ENCODE results near the gene AGO3.

Gene AGO3

DNA sequence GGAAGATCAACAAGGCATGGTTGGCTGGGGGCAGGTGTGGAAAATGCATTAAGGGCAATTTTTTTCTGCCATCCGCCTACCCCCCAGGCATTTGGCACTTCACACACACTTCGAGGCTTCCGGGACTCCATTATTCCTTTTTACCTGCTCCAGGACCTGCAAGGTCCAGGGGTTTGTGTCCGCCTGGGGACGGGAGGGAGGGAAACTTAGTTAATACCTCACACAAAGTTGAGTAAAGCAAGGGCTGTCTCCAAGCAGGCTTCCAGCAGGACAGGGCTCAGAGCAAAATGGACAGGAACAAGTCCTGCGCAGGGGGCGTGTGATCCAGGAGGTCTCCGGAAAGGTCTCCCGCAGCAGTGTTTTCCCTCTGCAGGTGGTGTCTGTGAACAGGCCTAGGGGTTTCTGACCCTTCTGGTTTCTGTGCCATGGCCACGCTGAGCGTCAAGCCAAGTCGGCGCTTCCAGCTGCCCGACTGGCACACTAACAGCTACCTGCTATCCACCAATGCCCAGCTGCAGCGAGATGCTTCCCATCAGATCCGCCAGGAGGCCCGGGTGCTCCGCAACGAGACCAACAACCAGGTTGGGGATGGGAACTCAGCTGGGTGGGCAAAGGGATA, 153.7 kb downstream of the AGO3 start:
- no peak for DNase-seq

GRCh38 chr1:36085126-36085525, 154.2 kb downstream of the AGO3 start:
- DNase-seq = no peak

GRCh38 chr1:36085686-36086526, 155.0 kb downstream of the AGO3 start:
- DNase-seq = no peak

- DNase-seq = no peak
Observed at GRCh38 chr1:36086529-36087232, 155.8 kb downstream of the AGO3 start.

- DNase-seq = no peak
Observed at GRCh38 chr1:36087233-36088123, 156.6 kb downstream of the AGO3 start.

GRCh38 chr1:36088265-36088576, 157.3 kb downstream of the AGO3 start:
- DNase-seq = no peak

- DNase-seq = peak; percentile 84
Observed at GRCh38 chr1:36088577-36089392, 157.9 kb downstream of the AGO3 start, which contains the start of gene ADPRS. ADPRS (plus strand) TSS chr1:36088892; CDS start chr1:36088905, 13 bp downstream.

DNA sequence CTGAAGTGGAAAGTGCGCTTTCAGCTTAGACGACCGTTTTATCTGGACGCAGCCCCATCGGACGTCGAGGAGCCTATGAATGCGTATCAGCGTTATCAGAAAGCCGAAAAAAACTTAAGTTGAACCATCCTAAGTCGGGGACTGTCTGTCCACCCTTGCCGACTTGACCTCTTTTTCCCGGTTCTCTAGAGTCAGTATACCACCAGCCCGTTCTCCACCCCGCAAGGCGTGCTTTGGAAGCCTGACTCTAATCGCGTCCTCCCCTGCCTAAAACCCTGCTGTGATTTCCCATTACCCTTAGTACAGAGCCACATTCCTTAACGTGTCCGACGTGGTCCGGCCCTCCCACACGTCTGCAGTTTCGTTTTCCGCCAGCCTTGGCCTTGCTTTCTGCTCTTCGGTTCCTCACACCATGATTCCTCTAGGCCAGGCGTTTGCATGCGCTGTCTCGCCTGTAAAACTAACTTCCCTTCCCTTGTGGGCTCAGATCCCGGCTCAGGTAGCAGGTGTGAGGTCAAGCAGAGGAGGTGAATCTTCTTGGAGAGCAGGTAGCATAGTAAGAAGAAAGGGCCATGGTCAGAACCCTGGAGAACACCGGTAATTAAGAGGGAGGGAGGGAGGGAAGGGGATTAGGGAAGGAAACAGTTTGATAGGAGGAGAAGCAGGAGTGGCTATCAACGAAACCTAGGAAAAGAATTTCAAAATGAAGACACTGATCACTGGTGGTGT, 158.7 kb downstream of the AGO3 start:
- no peak for DNase-seq

DNA sequence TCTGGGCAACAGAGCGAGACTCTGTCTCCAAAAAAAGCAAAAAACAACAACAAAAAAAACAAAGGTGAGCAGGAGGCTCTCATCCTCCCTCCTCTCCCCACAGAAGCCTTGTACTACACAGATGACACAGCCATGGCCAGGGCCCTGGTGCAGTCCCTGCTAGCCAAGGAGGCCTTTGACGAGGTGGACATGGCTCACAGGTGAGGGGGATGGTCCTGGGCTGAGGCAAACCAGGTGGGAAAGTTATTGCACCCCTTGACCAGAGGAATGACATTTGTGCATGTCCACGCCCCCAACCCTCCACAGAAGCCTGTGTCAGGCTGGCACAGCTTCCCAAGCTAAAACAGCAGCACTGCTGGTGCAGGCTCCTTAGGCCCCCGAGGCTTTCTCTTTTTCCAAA, 160.2 kb downstream of the AGO3 start:
- no peak for DNase-seq

DNA sequence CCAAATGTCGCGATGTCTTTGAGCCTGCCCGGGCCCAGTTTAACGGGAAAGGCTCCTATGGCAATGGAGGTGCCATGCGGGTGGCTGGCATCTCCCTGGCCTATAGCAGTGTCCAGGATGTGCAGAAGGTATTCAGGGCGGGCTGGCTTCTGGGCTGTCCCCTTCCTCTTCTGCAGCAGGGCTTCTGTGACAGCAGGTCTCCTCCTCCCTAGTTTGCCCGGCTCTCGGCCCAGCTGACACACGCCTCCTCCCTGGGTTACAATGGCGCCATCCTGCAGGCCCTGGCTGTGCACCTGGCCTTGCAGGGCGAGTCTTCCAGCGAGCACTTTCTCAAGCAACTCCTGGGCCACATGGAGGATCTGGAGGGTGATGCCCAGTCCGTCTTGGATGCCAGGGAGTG, 160.8 kb downstream of the AGO3 start:
- no peak for DNase-seq

GRCh38 chr1:36092166-36092797, 161.4 kb downstream of the AGO3 start:
- DNase-seq = no peak

GRCh38 chr1:36092798-36093185, 161.9 kb downstream of the AGO3 start:
- no peak for DNase-seq

GRCh38 chr1:36093226-36093625, 162.3 kb downstream of the AGO3 start:
- no peak for DNase-seq

GRCh38 chr1:36093929-36094328, 163.0 kb downstream of the AGO3 start:
- DNase-seq = no peak

DNA sequence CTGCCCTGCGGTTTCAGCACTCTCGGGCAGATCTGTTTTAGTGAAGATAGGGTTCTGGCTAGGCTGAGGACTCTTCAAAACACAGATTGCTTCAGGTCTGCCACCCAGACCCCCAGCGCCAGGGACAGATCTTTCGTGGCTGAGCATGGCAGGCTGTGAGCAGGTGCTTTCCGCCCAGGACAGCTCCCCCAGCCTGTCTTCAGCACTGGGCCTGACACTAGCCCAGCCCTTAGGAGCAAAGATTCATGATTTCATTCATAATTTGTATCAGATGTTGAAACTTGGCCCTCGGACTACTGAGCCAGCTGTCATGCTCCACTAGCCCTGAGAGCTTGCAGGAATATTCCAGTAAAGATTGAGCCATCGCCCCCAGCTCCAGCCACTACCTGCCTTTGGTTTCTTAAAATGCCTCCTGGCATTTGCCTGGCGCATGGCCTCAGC, 163.7 kb downstream of the AGO3 start:
- DNase-seq = no peak

- DNase-seq = no peak
Observed at GRCh38 chr1:36095760-36096405, 165.0 kb downstream of the AGO3 start.

DNA sequence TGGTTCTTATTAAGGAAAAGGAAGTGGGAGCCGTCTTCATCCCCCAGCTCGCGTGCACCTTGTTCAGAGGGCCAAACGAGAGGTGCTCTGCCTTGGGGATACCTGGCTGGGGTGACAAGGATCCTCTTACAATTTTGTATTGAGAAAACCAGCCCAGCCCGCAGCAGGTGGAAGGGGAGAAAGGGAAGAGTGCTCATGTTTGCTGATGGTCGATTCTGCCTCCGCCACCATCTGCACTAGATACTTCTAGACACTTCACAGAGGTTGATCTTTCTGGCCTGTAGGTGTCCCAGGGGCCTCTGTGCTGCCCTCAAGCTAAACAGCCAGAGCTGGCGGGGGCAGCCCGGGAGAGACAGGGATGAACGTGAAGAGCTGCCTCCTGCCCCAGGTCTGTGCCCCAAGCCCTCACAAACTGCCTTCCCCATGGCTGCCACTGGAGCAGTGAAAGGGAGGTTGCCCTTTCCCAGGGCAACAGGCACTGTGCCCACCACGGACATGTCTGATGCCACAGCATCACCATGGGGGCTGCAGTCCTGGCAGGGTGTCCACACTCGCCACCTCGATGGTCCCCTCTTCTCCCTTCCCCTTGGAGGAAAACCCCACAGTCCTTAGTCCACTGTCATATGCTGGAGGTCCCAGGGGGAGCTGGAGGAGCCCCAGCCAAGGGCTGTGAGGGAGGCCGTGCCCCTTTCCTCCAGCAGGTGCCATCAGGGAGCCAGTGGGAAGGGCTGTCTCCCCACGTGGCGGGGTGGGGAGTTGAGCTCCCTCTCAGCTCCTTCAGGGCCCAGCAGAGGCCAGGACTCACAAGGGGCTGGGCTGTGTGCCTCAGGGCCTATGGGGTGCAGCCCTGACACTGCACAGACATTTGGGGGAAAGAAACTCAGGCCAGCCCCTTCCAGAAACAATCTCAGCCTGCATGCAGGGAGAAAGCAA, 165.9 kb downstream of the AGO3 start:
- no peak for DNase-seq

GRCh38 chr1:36097693-36098585, 167.0 kb downstream of the AGO3 start:
- DNase-seq = no peak

Measured in NCI-H2029 (cell line).